Measurements from ENCODE around the gene GSTM4. TPM values are rescaled to one million over a fixed set of nuclear protein-coding genes. Genes with fewer than 3 reads are reported as not detected.

Gene GSTM4
- total and polyA plus RNA-seq, 9 of the 15 experiments (the other 6 are each of a cell fraction or from before 2014, with no cell fraction given): 18.8 to 53.4 (median 38.8) TPM

- TF ChIP-seq MGA (IDR thresholded peaks at IDR 0.05): peak; percentile 67
- TF ChIP-seq HMGXB4 (CRISPR knock-in tag; IDR thresholded peaks at IDR 0.05): no peak
- TF ChIP-seq NONO (IDR thresholded peaks at IDR 0.05; ENCODE audit: low read depth in 2 of 2, low read length in 1 of 2): no peak
- no peak for TF ChIP-seq ASH1L (IDR thresholded peaks at IDR 0.05; ENCODE audit: borderline replicate concordance, low read depth, partially characterized antibody)
- 0 out of 4 replicates have a peak, but pooled peaks of 1 of the 2 experiments have one; percentile 5 for TF ChIP-seq SRF (CRISPR knock-in tag; IDR thresholded peaks at IDR 0.05)
- peak; percentile 57; the same call in 1 of the 2 replicates for TF ChIP-seq CEBPG (CRISPR knock-in tag; IDR thresholded peaks at IDR 0.05)
- TF ChIP-seq CEBPG (tag; conservative IDR thresholded peaks at IDR 0.05 in 1 of 2, IDR thresholded peaks at IDR 0.05 in 1 of 2): no peak
- TF ChIP-seq TEAD2 (tag; IDR thresholded peaks at IDR 0.05): no peak
- TF ChIP-seq NCOA1 (IDR thresholded peaks at IDR 0.05; ENCODE audit: low read depth): peak; percentile 39; the same call in 1 of the 2 replicates
- no peak for TF ChIP-seq ATF6 (CRISPR knock-in tag; IDR thresholded peaks at IDR 0.05)
- TF ChIP-seq XRCC3 (IDR thresholded peaks at IDR 0.05): no peak
These were observed 36.1 kb upstream of the GSTM4 start, which contains the start of the genes AMPD2 and GNAT2 (continued) for GRCh38 chr1:109619576-109620400.

Data from K562 (cell line).